H9 (cell line): Measurements from ENCODE around the gene LRRC55. TPM values are rescaled to one million over a fixed set of nuclear protein-coding genes. Genes with fewer than 3 reads are reported as not detected.

Experiments used
- DNase-seq: peaks from one replicate; pipeline ENCODE4 v3.0.0-alpha.2; 2017
- H2AFZ ChIP-seq: one replicate; pipeline ENCODE4 v1.6.1; 2013; ENCODE audit warnings: mild to moderate bottlenecking, low read length, control low read depth, moderate library complexity
- H2AK5ac ChIP-seq: 2 replicates; pipeline ENCODE4 v1.6.1; 2013; ENCODE audit warnings: low read length, control low read depth, mixed read lengths; ENCODE audit not compliant: insufficient read length
- H2BK120ac ChIP-seq: one replicate; pipeline ENCODE4 v1.6.1; 2013; ENCODE audit warnings: low read depth, mild to moderate bottlenecking, low read length, control low read depth, inconsistent platforms; ENCODE audit not compliant: poor library complexity, severe bottlenecking
- H2BK12ac ChIP-seq: 2 replicates; pipeline ENCODE4 v1.6.1; 2013; ENCODE audit warnings: low read length, control low read depth, mixed read lengths, low read depth; ENCODE audit not compliant: insufficient read length
- H2BK15ac ChIP-seq: 2 replicates; pipeline ENCODE4 v1.6.1; 2013; ENCODE audit warnings: low read depth, low read length, control low read depth
- H2BK20ac ChIP-seq: one replicate; pipeline ENCODE4 v1.6.1; 2013; ENCODE audit warnings: low read depth, mild to moderate bottlenecking, low read length, control low read depth, inconsistent platforms; ENCODE audit not compliant: poor library complexity, severe bottlenecking
- H2BK5ac ChIP-seq: 2 replicates; pipeline ENCODE4 v1.6.1; 2013; ENCODE audit warnings: low read length, control low read depth, mixed read lengths; ENCODE audit not compliant: insufficient read length
- H3K14ac ChIP-seq: 2 replicates; pipeline ENCODE4 v1.6.1; 2013; ENCODE audit warnings: low read length, control low read depth; ENCODE audit not compliant: insufficient read depth
- H3K18ac ChIP-seq: 2 replicates; pipeline ENCODE4 v1.6.1; 2013; ENCODE audit warnings: low read depth, mild to moderate bottlenecking, mixed read lengths, low read length, control low read depth; ENCODE audit not compliant: insufficient read length
- H3K23ac ChIP-seq: 2 replicates; pipeline ENCODE4 v1.6.1; 2013; ENCODE audit warnings: low read length, control low read depth, mixed read lengths, low read depth; ENCODE audit not compliant: insufficient read length
- H3K23me2 ChIP-seq: 2 replicates; pipeline ENCODE4 v1.6.1; 2013; ENCODE audit warnings: low read depth, mild to moderate bottlenecking, mixed read lengths, low read length, control low read depth; ENCODE audit not compliant: insufficient read length, poor library complexity, severe bottlenecking
- H3K27ac ChIP-seq: 2 replicates; pipeline ENCODE4 v1.5.1; 2013; ENCODE audit warnings: low read length, control low read depth, mixed read lengths, low read depth; ENCODE audit not compliant: insufficient read length
- H3K27me3 ChIP-seq: 2 replicates; pipeline ENCODE4 v1.6.1; 2013; ENCODE audit warnings: low read length, control low read depth, inconsistent platforms; ENCODE audit not compliant: insufficient read depth
- H3K4ac ChIP-seq: 2 replicates; pipeline ENCODE4 v1.6.1; 2013; ENCODE audit warnings: low read depth, mild to moderate bottlenecking, control low read depth, inconsistent platforms, low read length, moderate library complexity
- H3K4me1 ChIP-seq: 2 replicates; pipeline ENCODE4 v1.6.1; 2013; ENCODE audit warnings: low read length, control low read depth, inconsistent platforms; ENCODE audit not compliant: insufficient read depth
- H3K4me2 ChIP-seq: 2 replicates; pipeline ENCODE4 v1.6.1; 2013; ENCODE audit warnings: low read length, control low read depth, mixed read lengths; ENCODE audit not compliant: insufficient read length, insufficient read depth
- H3K56ac ChIP-seq: 2 replicates; pipeline ENCODE4 v1.6.1; 2013; ENCODE audit warnings: low read depth, mild to moderate bottlenecking, mixed read lengths, low read length, control low read depth; ENCODE audit not compliant: insufficient read length
- H3K79me1 ChIP-seq: 2 replicates; pipeline ENCODE4 v1.6.1; 2013; ENCODE audit warnings: low read depth, mild to moderate bottlenecking, moderate library complexity, low read length, control low read depth, inconsistent platforms; ENCODE audit not compliant: insufficient read depth, poor library complexity, severe bottlenecking
- H3K79me2 ChIP-seq: 2 replicates; pipeline ENCODE4 v1.6.1; 2013; ENCODE audit warnings: low read length, control low read depth, inconsistent platforms; ENCODE audit not compliant: insufficient read depth
- H3K9ac ChIP-seq: 2 replicates; pipeline ENCODE4 v1.6.1; 2013; ENCODE audit warnings: low read length, control low read depth, mixed read lengths; ENCODE audit not compliant: insufficient read length; ENCODE audit errors: extremely low read depth
- H3K9me3 ChIP-seq: one replicate; pipeline ENCODE4 v1.6.1; 2013; ENCODE audit warnings: low read depth, low read length, inconsistent platforms; ENCODE audit not compliant: control insufficient read depth
- H3T11ph ChIP-seq: one replicate; pipeline ENCODE4 v1.6.1; 2013; ENCODE audit warnings: mild to moderate bottlenecking, low read length, control low read depth, inconsistent platforms
- H4K20me1 ChIP-seq: one replicate; pipeline ENCODE4 v1.6.1; 2013; ENCODE audit not compliant: control insufficient read depth, insufficient read length, insufficient read depth
- H4K5ac ChIP-seq: 2 replicates; pipeline ENCODE4 v1.6.1; 2013; ENCODE audit warnings: low read depth, mild to moderate bottlenecking, mixed read lengths, low read length, control low read depth; ENCODE audit not compliant: insufficient read length
- H4K8ac ChIP-seq: replicated peaks from 2 replicates; pipeline ENCODE4 v1.6.1; 2013; ENCODE audit warnings: low read length, control low read depth, mixed read lengths, low read depth; ENCODE audit not compliant: insufficient read length
- H4K91ac ChIP-seq: 2 replicates; pipeline ENCODE4 v1.6.1; 2013; ENCODE audit warnings: low read depth, mild to moderate bottlenecking, moderate library complexity, mixed read lengths, low read length, control low read depth; ENCODE audit not compliant: insufficient read length
- H3K27ac Mint-ChIP-seq, 3 experiments: 2 replicates in 2 of 3; 3 replicates in 1 of 3; pipeline ENCODE4 v1.8.0; 2020 to 2021; ENCODE audit warnings: mixed read lengths in 3 of 3, mild to moderate bottlenecking in 1 of 3, moderate library complexity in 1 of 3
- H3K27me3 Mint-ChIP-seq: 2 replicates; pipeline ENCODE4 v1.8.0; 2021; ENCODE audit warnings: low read depth, mild to moderate bottlenecking, moderate library complexity, mixed read lengths
- H3K36me3 Mint-ChIP-seq, 3 experiments: 2 replicates in 2 of 3; 3 replicates in 1 of 3; pipeline ENCODE4 v1.8.0; 2020 to 2021; ENCODE audit warnings: low read depth in 3 of 3, mixed read lengths in 3 of 3; ENCODE audit not compliant: insufficient read depth in 1 of 3
- H3K4me1 Mint-ChIP-seq, 2 experiments: 2 replicates each; pipeline ENCODE4 v1.8.0; 2020; ENCODE audit warnings: mixed read lengths in 2 of 2
- H3K4me3 Mint-ChIP-seq, 2 experiments: 2 replicates in 1 of 2; 3 replicates in 1 of 2; pipeline ENCODE4 v1.8.0; 2020 to 2021; ENCODE audit warnings: mild to moderate bottlenecking in 2 of 2, mixed read lengths in 2 of 2, moderate library complexity in 1 of 2
- H3K9me3 Mint-ChIP-seq, 2 experiments: 2 replicates in 1 of 2; 3 replicates in 1 of 2; pipeline ENCODE4 v1.8.0; 2020; ENCODE audit warnings: mild to moderate bottlenecking in 2 of 2, mixed read lengths in 2 of 2, moderate library complexity in 1 of 2
- CTCF ChIP-seq: fragments of 200-600 bp; sonication (generic); conservative IDR thresholded peaks from 3 replicates; pipeline ENCODE4 v1.8.0; 2021; ENCODE audit warnings: antibody characterized with exemption, mild to moderate bottlenecking
- WGBS: extraction: QIAGEN DNeasy Blood & Tissue Kit; methylation state at CpG from one replicate; pipeline ENCODE4 v1.1.7; 2013; ENCODE audit warnings: missing lambda C conversion rate, low lambda C conversion rate, mixed read lengths; ENCODE audit not compliant: insufficient read length; ENCODE audit errors: extremely low coverage; 5-methylcytosine and 5-hydroxymethylcytosine counted together
- total RNA-seq: library from RNA; stranded (reverse); gene quantifications from 2 replicates; pipeline ENCODE4 v1.2.1, GENCODE V29; 2021

Gene LRRC55
- total RNA-seq, 1 experiment from 2014 or later: 1.0 TPM

- H3K4me3 Mint-ChIP-seq: no peak overlapping the region
Measured at GRCh38 chr11:57210781-57211180, 29.0 kb downstream of the LRRC55 start.

More at GRCh38 chr11:57210781-57211180, 29.0 kb downstream of the LRRC55 start:
- Histone ChIP-seq H3K4me2 (no peak overlapping the region), H3K18ac (no peak overlapping the region), H3K79me1 (no peaks in the 10 kb centered on the region), H3K4me1 (peaks cover 15% of the 10 kb centered on the region; the same call in 1 of the 2 replicates), H4K5ac (no peak overlapping the region), H3K4ac (no peak overlapping the region), H2BK12ac (no peak overlapping the region), H2BK5ac (no peak overlapping the region), H2AK5ac (no peak overlapping the region), H3K27ac (no peak overlapping the region), H3K23ac (no peak overlapping the region), H4K20me1 (no peaks in the 10 kb centered on the region), H2BK120ac (no peak overlapping the region), H3K23me2 (peaks cover 2% of the 10 kb centered on the region), H3K9ac (no peak overlapping the region), H4K91ac (no peak overlapping the region), H3T11ph (no peak overlapping the region), H2BK15ac (no peak overlapping the region), H3K27me3 (no peaks in the 10 kb centered on the region), H3K9me3 (no peaks in the 10 kb centered on the region), H2BK20ac (no peak overlapping the region), H3K56ac (no peak overlapping the region), H4K8ac (no peak overlapping the region), H2AFZ (no peak overlapping the region), H3K79me2 (no peaks in the 10 kb centered on the region), H3K14ac (no peak overlapping the region)
- Mint-ChIP-seq H3K27me3 (no peaks in the 10 kb centered on the region), H3K36me3 (no peaks in the 10 kb centered on the region; a peak in 1 of 7 replicates), H3K9me3 (no peaks in the 10 kb centered on the region; a peak in 1 of 5 replicates), H3K4me1 (peaks cover 27 to 29% of the 10 kb centered on the region in 2 experiments), H3K27ac (peak overlapping the region in 1 of 3 experiments; percentile 64; a peak in 1 of 7 replicates)
- no peak for TF ChIP-seq CTCF
- WGBS: no CpG with 5 or more reads among the region's 7 CpGs
- DNase-seq: no peak
